H1 (cell line): ENCODE results near the gene BIN1. TPM values are rescaled to one million over a fixed set of nuclear protein-coding genes. Genes with fewer than 3 reads are reported as not detected.

Experiments
- CTCF ChIA-PET: fragments of 300-600 bp; sonication (Branson Sonifier 250); formaldehyde crosslinking; loops from one replicate; lab custom pipeline; 2021; ENCODE audit not compliant: partially characterized antibody; lab: Charles Lee
- POLR2A ChIA-PET: fragments of 300-600 bp; sonication (Branson Sonifier 250); formaldehyde crosslinking; loops from one replicate; lab custom pipeline; 2021; ENCODE audit warnings: inconsistent platforms; ENCODE audit not compliant: partially characterized antibody; lab: Charles Lee
- DNase-seq, 2 experiments: peaks; one replicate each; pipeline versions ENCODE4 v3.0.0 to v3.0.0-alpha.2; 2010 to 2022; ENCODE audit warnings: low spot score in 2 of 2, low read depth in 1 of 2, mixed read lengths in 1 of 2
- FAIRE-seq: peaks from 2 replicates; lab custom pipeline; 2011; peaks lifted over from hg19 to GRCh38; lab: Jason Lieb, UNC
- H2AFZ ChIP-seq: 2 replicates; pipeline ENCODE4 v1.8.1; 2012; ENCODE audit warnings: low read length, inconsistent platforms
- H2AK5ac ChIP-seq: 2 replicates; pipeline ENCODE4 v1.6.1; 2013; ENCODE audit warnings: low read depth, low read length
- H2BK120ac ChIP-seq: replicated peaks from 2 replicates; pipeline ENCODE3; 2013; ENCODE audit warnings: low read depth, low read length, inconsistent platforms
- H2BK12ac ChIP-seq: 2 replicates; pipeline ENCODE4 v1.6.1; 2013; ENCODE audit warnings: low read depth, low read length
- H2BK15ac ChIP-seq: 2 replicates; pipeline ENCODE4 v1.6.1; 2013; ENCODE audit warnings: low read length
- H2BK20ac ChIP-seq: 2 replicates; pipeline ENCODE4 v1.6.1; 2013; ENCODE audit warnings: low read length
- H2BK5ac ChIP-seq: 2 replicates; pipeline ENCODE4 v1.6.1; 2013; ENCODE audit warnings: low read depth, low read length
- H3K14ac ChIP-seq: 2 replicates; pipeline ENCODE4 v1.6.1; 2013; ENCODE audit warnings: inconsistent platforms; ENCODE audit not compliant: insufficient read length
- H3K18ac ChIP-seq: 2 replicates; pipeline ENCODE4 v1.6.1; 2013; ENCODE audit warnings: low read length; ENCODE audit errors: extremely low read depth
- H3K23ac ChIP-seq: 2 replicates; pipeline ENCODE4 v1.6.1; 2013; ENCODE audit warnings: inconsistent platforms; ENCODE audit not compliant: insufficient read length
- H3K23me2 ChIP-seq: 2 replicates; pipeline ENCODE4 v1.6.1; 2013; ENCODE audit warnings: low read depth, low read length
- H3K27ac ChIP-seq: 2 replicates; pipeline ENCODE4 v1.6.1; 2011; ENCODE audit warnings: low read depth, low read length, inconsistent platforms
- H3K27me3 ChIP-seq, 4 experiments: replicated peaks in 1 of 4; 1 replicate in 1 of 4; 2 replicates in 3 of 4; pipeline versions ENCODE4 v1.6.1 to v1.8.1; 2011 to 2013; ENCODE audit warnings: low read length in 3 of 4, mild to moderate bottlenecking in 3 of 4, inconsistent platforms in 2 of 4, mixed read lengths in 2 of 4, moderate library complexity in 1 of 4; ENCODE audit not compliant: control insufficient read depth in 3 of 4, insufficient read depth in 3 of 4; ENCODE audit errors: extremely low read depth in 1 of 4
- H3K36me3 ChIP-seq, 4 experiments: 2 replicates each; pipeline versions ENCODE4 v1.6.1 to v1.8.1; 2011 to 2013; ENCODE audit warnings: mild to moderate bottlenecking in 4 of 4, low read length in 3 of 4, moderate library complexity in 2 of 4, control low read depth in 1 of 4, inconsistent platforms in 1 of 4; ENCODE audit not compliant: insufficient read depth in 4 of 4, control insufficient read depth in 2 of 4
- H3K4ac ChIP-seq: replicated peaks from 2 replicates; pipeline ENCODE3; 2013; ENCODE audit warnings: low read length, low read depth, mixed read lengths, inconsistent platforms; ENCODE audit not compliant: insufficient read length
- H3K4me1 ChIP-seq, 4 experiments: replicated peaks in 1 of 4; 1 replicate in 1 of 4; 2 replicates in 3 of 4; pipeline versions ENCODE4 v1.6.1 to v1.8.1; 2011 to 2013; ENCODE audit warnings: low read length in 3 of 4, inconsistent platforms in 2 of 4, mixed read lengths in 1 of 4; ENCODE audit not compliant: insufficient read depth in 4 of 4, control insufficient read depth in 3 of 4
- H3K4me2 ChIP-seq, 2 experiments: 2 replicates each; pipeline versions ENCODE4 v1.6.1 to v1.8.1; 2011 to 2013; ENCODE audit warnings: low read depth in 2 of 2, low read length in 2 of 2, control low read depth in 1 of 2, inconsistent platforms in 1 of 2, mild to moderate bottlenecking in 1 of 2; ENCODE audit not compliant: insufficient read depth in 1 of 2
- H3K4me3 ChIP-seq, 4 experiments: fragments of 200-600, 300-600 bp in 1 of 4; sonication (generic), shearing (Covaris generic), sonication (Bioruptor Twin) in 1 of 4; 2 replicates each; pipeline versions ENCODE4 v1.5.1 to v1.8.1; 2011 to 2016; ENCODE audit warnings: low read length in 4 of 4, low read depth in 3 of 4, control low read depth in 2 of 4, inconsistent platforms in 2 of 4, mild to moderate bottlenecking in 2 of 4, mixed read lengths in 1 of 4, moderate library complexity in 1 of 4; ENCODE audit not compliant: insufficient read depth in 2 of 4; ENCODE audit errors: extremely low read depth in 1 of 4
- H3K56ac ChIP-seq: replicated peaks from 2 replicates; pipeline ENCODE3; 2013; ENCODE audit warnings: low read depth, mild to moderate bottlenecking, mixed read lengths, low read length, inconsistent platforms; ENCODE audit not compliant: insufficient read length
- H3K79me1 ChIP-seq: 2 replicates; pipeline ENCODE4 v1.6.1; 2013; ENCODE audit warnings: low read depth, low read length, control low read depth
- H3K79me2 ChIP-seq, 2 experiments: 2 replicates each; pipeline versions ENCODE4 v1.6.1 to v1.8.1; 2012 to 2013; ENCODE audit warnings: low read length in 2 of 2, mild to moderate bottlenecking in 2 of 2, inconsistent platforms in 1 of 2; ENCODE audit not compliant: insufficient read depth in 2 of 2, control insufficient read depth in 1 of 2
- H3K9ac ChIP-seq, 4 experiments: replicated peaks in 1 of 4; 1 replicate in 1 of 4; 2 replicates in 3 of 4; pipeline versions ENCODE4 v1.6.1 to v1.8.1; 2011 to 2013; ENCODE audit warnings: low read depth in 3 of 4, low read length in 3 of 4, control low read depth in 2 of 4, mild to moderate bottlenecking in 2 of 4, moderate library complexity in 2 of 4, inconsistent platforms in 1 of 4; ENCODE audit errors: extremely low read depth in 1 of 4
- H3K9me3 ChIP-seq, 2 experiments: 2 replicates each; pipeline versions ENCODE4 v1.6.1 to v1.8.1; 2012 to 2013; ENCODE audit warnings: mild to moderate bottlenecking in 2 of 2, moderate library complexity in 2 of 2, control low read depth in 1 of 2, inconsistent platforms in 1 of 2, low read depth in 1 of 2, low read length in 1 of 2, mixed read lengths in 1 of 2; ENCODE audit not compliant: insufficient read depth in 2 of 2
- H4K20me1 ChIP-seq, 2 experiments: replicated peaks in 1 of 2; 2 replicates each; pipeline versions ENCODE3 to v1.8.1; 2011 to 2013; ENCODE audit warnings: inconsistent platforms in 2 of 2, low read length in 2 of 2, mild to moderate bottlenecking in 1 of 2; ENCODE audit not compliant: insufficient read depth in 2 of 2, control insufficient read depth in 1 of 2
- H4K5ac ChIP-seq: 2 replicates; pipeline ENCODE4 v1.6.1; 2013; ENCODE audit warnings: low read length, low read depth, mixed read lengths, inconsistent platforms; ENCODE audit not compliant: insufficient read length
- H4K8ac ChIP-seq: 2 replicates; pipeline ENCODE4 v1.8.0; 2013; ENCODE audit warnings: mild to moderate bottlenecking, moderate library complexity, low read length, inconsistent platforms; ENCODE audit not compliant: insufficient read depth; ENCODE audit errors: extremely low read depth
- H4K91ac ChIP-seq: replicated peaks from 2 replicates; pipeline ENCODE3; 2013; ENCODE audit warnings: low read length, mixed read lengths, inconsistent platforms; ENCODE audit not compliant: insufficient read length
- BACH1 ChIP-seq: IDR thresholded peaks from 2 replicates; pipeline ENCODE4 v1.6.1; 2012; ENCODE audit warnings: low read length, improper control_type of control experiment
- CEBPB ChIP-seq: IDR thresholded peaks from 2 replicates; pipeline ENCODE4 v1.6.1; 2012; ENCODE audit warnings: low read depth, low read length
- KDM4A ChIP-seq: IDR thresholded peaks from one replicate; pipeline ENCODE4 v1.7.1; 2012; ENCODE audit warnings: low read depth, mild to moderate bottlenecking, moderate library complexity, low read length, inconsistent platforms; ENCODE audit not compliant: severe bottlenecking
- NRF1 ChIP-seq: IDR thresholded peaks from 2 replicates; pipeline ENCODE4 v1.6.1; 2011; ENCODE audit warnings: mild to moderate bottlenecking, low read depth, low read length, improper control_type of control experiment
- PHF8 ChIP-seq: fragments of 200-600 bp; sonication (generic); conservative IDR thresholded peaks from 2 replicates; pipeline ENCODE4 v1.7.1; 2012; ENCODE audit warnings: low read depth, mild to moderate bottlenecking, inconsistent platforms, low read length, moderate library complexity
- POLR2A ChIP-seq, 2 experiments: IDR thresholded peaks; 1 replicate in 1 of 2; 2 replicates in 1 of 2; pipeline ENCODE4 v1.6.1; 2011; ENCODE audit warnings: low read depth in 2 of 2, low read length in 2 of 2, mild to moderate bottlenecking in 2 of 2; ENCODE audit errors: control extremely low read depth in 1 of 2
- SUZ12 ChIP-seq: fragments of 200-600 bp; sonication (generic); IDR thresholded peaks from 2 replicates; pipeline ENCODE4 v1.6.1; 2012; ENCODE audit warnings: mild to moderate bottlenecking, inconsistent platforms, low read length, moderate library complexity, mixed read lengths
- TAF7 ChIP-seq: optimal IDR thresholded peaks from 2 replicates; pipeline ENCODE3; 2011; ENCODE audit warnings: low read depth, mild to moderate bottlenecking, inconsistent platforms, low read length, moderate library complexity, borderline replicate concordance
- WGBS, 2 experiments: shearing (Covaris generic) in 1 of 2; methylation state at CpG; one replicate each; pipeline versions ENCODE4 v1.1.6 to v1.1.7; 2013 to 2015; ENCODE audit warnings: low lambda C conversion rate in 2 of 2, mixed read lengths in 2 of 2, inconsistent platforms in 1 of 2, low coverage in 1 of 2, missing lambda C conversion rate in 1 of 2; ENCODE audit not compliant: insufficient replicate concordance in 2 of 2, insufficient coverage in 1 of 2, insufficient read length in 1 of 2; ENCODE audit errors: extremely low coverage in 1 of 2, missing lambda C conversion rate in 1 of 2; 5-methylcytosine and 5-hydroxymethylcytosine counted together
- polyA plus RNA-seq, 7 experiments: library from polyadenylated mRNA; depleted of rRNA in 3 of 7; stranded (reverse) in 5 of 7; unstranded in 2 of 7; fragments of >200 nt in 5 of 7; fragments of 200-250 nt in 2 of 7; gene quantifications; 1 replicate in 5 of 7; 2 replicates in 1 of 7; 4 replicates in 1 of 7; pipeline versions ENCODE4 v1.2.1 to v1.2.3, GENCODE V29; 2011 to 2013; ENCODE audit warnings: missing spikeins in 2 of 7, mixed read lengths in 2 of 7
- total RNA-seq: library from RNA; stranded (reverse); fragmentation: NEBNext Ultra II Directional; extraction: Animal tissue kit (Norgen Biotek cat#: 25700); gene quantifications from 2 replicates; pipeline ENCODE4 v1.2.1, GENCODE V29; 2021

Gene BIN1
- total and polyA plus RNA-seq, 2 of the 8 experiments (the other 6 are each of a cell fraction or from before 2014, with no cell fraction given), result 23.6 to 35.6 TPM

DNA sequence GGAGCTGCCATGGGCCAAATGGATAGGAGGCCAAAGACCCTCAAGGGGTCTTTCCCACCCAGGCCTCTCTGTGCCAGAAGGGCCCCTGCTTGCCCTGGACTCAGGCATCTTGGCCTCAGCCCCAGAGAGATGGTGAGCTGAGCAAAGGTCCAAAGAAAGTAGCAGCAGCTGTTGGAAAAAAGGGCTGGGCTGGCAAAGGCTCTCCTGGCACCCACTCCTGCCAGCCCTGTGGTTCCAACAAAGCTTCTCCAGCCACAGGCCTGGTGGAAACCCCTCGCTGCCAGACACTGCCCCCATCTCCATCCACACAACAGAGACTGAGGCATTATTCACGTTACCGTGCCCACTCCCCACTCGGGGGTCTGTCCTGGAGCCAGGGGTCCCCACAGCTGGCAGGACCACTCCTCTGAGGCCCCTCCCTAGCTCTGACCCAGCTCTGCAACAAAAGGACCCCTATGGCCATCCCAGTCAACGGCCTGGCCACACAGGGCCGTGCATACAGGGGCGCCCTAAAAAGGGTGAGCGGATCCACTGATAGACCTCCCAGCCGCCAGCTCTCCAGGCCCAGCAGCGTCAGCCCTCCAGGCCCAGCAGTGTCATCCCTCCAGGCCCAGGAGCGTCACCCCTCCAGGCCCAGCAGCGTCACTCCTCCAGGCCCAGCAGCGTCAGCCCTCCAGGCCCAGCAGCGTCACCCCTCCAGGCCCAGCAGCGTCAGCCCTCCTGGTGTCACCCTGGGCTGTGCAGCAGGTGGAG is 10.1 kb downstream of the BIN1 start:
- Histone ChIP-seq H3K14ac (no peak overlapping the region), H3K23ac (no peak overlapping the region), H2AK5ac (no peak overlapping the region), H2AFZ (no peak overlapping the region), H2BK120ac (no peak overlapping the region), H3K4me3 (no peak overlapping the region), H4K8ac (no peak overlapping the region; the same call in 1 of the 2 replicates), H3K4me1 (peaks cover 0 to 33% (median 16%) of the 10 kb centered on the region in 4 experiments; a peak in 6 of 7 replicates), H3K36me3 (no peaks in the 10 kb centered on the region), H3K9ac (no peak overlapping the region), H2BK12ac (no peak overlapping the region), H3K23me2 (no peaks in the 10 kb centered on the region), H2BK20ac (no peak overlapping the region), H3K56ac (no peak overlapping the region), H3K27me3 (no peaks in the 10 kb centered on the region), H3K79me2 (peaks cover 0 to 32% of the 10 kb centered on the region in 2 experiments; a peak in 3 of 4 replicates), H4K5ac (no peak overlapping the region), H3K4me2 (no peak overlapping the region), H2BK5ac (no peak overlapping the region), H4K91ac (no peak overlapping the region), H3K9me3 (no peaks in the 10 kb centered on the region), H3K4ac (no peak overlapping the region), H4K20me1 (peaks cover 2 to 5% of the 10 kb centered on the region in 2 experiments), H3K27ac (no peak overlapping the region), H3K18ac (no peak overlapping the region), H2BK15ac (no peak overlapping the region; the same call in 1 of the 2 replicates), H3K79me1 (peaks cover 14% of the 10 kb centered on the region)
- DNase-seq, result no peak
- TF ChIP-seq NRF1, result no peak
- TF ChIP-seq KDM4A, result no peak
- no peak for TF ChIP-seq PHF8
- TF ChIP-seq TAF7, result no peak
- no peak for TF ChIP-seq SUZ12
- TF ChIP-seq BACH1, result no peak
- no peak for TF ChIP-seq POLR2A (IDR thresholded peaks at IDR 0.05; ENCODE audit: control extremely low read depth in 1 of 2, low read depth in 2 of 2, low read length in 2 of 2)
- TF ChIP-seq CEBPB, result no peak
- ChIA-PET POLR2A (interaction anchor here (1.9 to 2.0 kb wide), 2 partner anchors 9 to 10 kb away, joined by 5 to 6 read pairs; partner anchors contain the start of gene BIN1), CTCF (interaction anchor here (0.6 to 13.1 kb wide), 7 partner anchors 12 to 80 kb away, joined by 3 to 132 read pairs (median 5); no protein-coding TSS in a partner anchor)
- WGBS, 2 experiments, result 85% methylated on average over 12 of the region's 15 CpGs; no CpG with 5 or more reads in 1 of the 2 experiments
- FAIRE-seq, result no peak
